Posterior cingulate gyrus (tissue), 11 donors: ENCODE data around the gene ARPC3.
A peak's percentile ranks its signal among the peaks of the same experiment; 100 is the strongest.
"Not testable (repeated sequence)": the region's sequence is repeated elsewhere in the genome, so short reads cannot be mapped to it uniquely, and the experiment has no call there.

Experiments used
- DNase-seq, 10 donors: peaks; one replicate each; pipeline versions ENCODE4 v3.0.0 to v3.0.0-alpha.2; 2020 to 2021; ENCODE audit warnings: mixed read lengths in 3 of 10
- intact Hi-C: fragments of 100-400 bp; cut with DNase I; formaldehyde crosslinking; loops from one replicate; pipeline ENCODE4 v1.15.1; 2023

The ARPC3 gene

DNA sequence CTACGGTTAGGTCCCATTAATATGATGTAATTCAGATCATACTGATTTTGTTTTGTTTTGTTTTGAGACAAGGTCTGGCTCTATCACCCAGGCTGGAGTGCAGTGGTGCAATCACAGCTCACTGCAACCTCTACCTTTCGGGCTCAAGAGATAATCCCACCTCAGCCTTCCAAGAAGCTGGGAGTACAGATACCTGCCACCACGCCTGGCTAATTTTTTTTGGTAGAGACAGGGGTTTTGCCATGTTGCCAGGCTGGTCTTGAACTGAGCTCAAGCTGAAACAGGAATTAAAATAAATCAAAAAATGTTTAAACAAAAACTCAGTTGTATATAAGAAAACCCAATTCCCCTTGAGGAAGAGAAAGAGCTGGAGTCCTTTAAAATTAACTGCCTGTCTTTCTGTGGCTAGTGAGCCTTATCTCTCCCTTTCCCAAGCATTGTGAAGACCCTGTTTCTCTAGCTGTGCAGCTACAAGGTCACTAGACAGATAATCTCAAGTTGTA is 28.9 kb downstream of the ARPC3 start:
- intact Hi-C loops = no loop called here
- no peak for DNase-seq

DNA sequence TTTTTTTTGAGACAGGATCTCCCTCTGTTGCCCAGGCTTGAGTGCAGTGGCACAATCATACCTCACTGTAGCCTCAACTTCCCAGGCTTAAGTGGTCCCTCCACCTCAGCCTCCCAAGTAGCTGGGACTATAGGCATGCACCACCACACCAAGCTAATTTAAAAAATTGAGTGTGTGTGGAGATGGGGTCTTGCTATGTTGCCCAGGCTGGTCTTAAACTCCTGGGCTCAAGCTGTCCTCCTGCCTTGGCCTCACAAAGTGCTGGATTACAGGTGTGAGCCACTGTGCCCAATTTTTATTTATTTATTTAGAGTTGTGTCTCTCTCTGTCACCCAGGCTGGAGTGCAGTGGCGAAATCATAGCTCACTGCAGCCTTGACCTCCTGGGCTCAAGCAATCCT is 29.5 kb downstream of the ARPC3 start:
- DNase-seq, intact Hi-C loops: not testable (repeated sequence)

GRCh38 chr12:110417113-110417512 is 33.0 kb downstream of the ARPC3 start:
- intact Hi-C loops, DNase-seq: not testable (repeated sequence)

GRCh38 chr12:110410086-110410485 is 40.1 kb downstream of the ARPC3 start:
- DNase-seq, intact Hi-C loops: not testable (repeated sequence)

DNA sequence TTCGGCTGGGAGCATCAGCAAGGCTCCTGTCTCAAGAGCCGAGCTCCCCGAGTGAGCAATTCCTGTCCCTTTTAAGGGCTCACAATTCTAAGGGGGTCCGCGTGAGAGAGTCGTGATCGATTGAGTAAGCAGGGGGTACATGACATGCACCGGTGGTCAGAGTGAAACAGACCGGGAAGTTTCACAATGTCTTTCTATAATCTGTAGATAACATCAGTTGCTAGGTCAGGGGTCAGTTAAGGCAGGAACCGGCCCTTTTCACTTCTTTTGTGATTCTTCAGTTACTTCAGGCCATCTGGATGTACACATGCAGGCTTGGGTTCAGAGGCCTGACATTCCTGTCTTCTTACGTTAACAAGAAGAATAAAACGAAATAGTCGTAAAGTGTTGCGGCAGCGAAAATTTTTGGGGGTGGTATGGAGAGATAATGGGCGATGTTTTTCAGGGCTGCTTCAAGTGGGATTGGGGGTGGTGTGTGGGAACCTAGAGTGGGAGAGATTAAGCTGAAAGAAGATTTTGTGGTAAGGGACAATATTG is 44.9 kb downstream of the ARPC3 start:
- intact Hi-C loops = not testable (repeated sequence)

GRCh38 chr12:110403976-110404682 is 46.0 kb downstream of the ARPC3 start:
- intact Hi-C loops = no loop called here
- DNase-seq = peak; percentile 33 to 93 (median 60)

More for the DNA sequence above, 44.9 kb downstream of the ARPC3 start:
- DNase-seq = not testable (repeated sequence)

GRCh38 chr12:110403146-110403975 is 46.8 kb downstream of the ARPC3 start, which contains the start of gene ANAPC7:
Gene ANAPC7 (minus strand): TSS chr12:110403708. CDS start chr12:110403627, 81 bp downstream.
- DNase-seq = peak; percentile 86 to 99 (median 92)
- intact Hi-C loops = no loop called here
